OCI-LY7 (cell line): ENCODE measurements around the gene EEF1A2. TPM values are rescaled to one million over a fixed set of nuclear protein-coding genes. Genes with fewer than 3 reads are reported as not detected.

Experiments
- BruUV-seq: library from RNA; stranded (reverse); fragments of 400-500 nt; replicated peaks from 2 replicates; lab custom pipeline; 2021; lab: Mats Ljungman, UMichigan
- CTCF ChIA-PET: fragments of 300-600 bp; sonication (Branson Sonifier 250); formaldehyde crosslinking; loops from one replicate; lab custom pipeline; 2022; ENCODE audit warnings: antibody characterized with exemption; ENCODE audit not compliant: unreplicated experiment; lab: Charles Lee
- POLR2A ChIA-PET: fragments of 300-600 bp; sonication (Branson Sonifier 250); formaldehyde crosslinking; loops from one replicate; lab custom pipeline; 2022; ENCODE audit warnings: antibody characterized with exemption; lab: Charles Lee
- DNase-seq: peaks from one replicate; pipeline ENCODE4 v3.0.0-alpha.2; 2015; ENCODE audit warnings: low spot score
- H2AFZ ChIP-seq: fragments of 200-600 bp; sonication (generic), shearing (Covaris generic); 2 replicates; pipeline ENCODE4 v1.6.1; 2014; ENCODE audit warnings: mild to moderate bottlenecking, antibody characterized with exemption, low read length, moderate library complexity
- H3K27ac ChIP-seq: fragments of 200-600 bp; sonication (generic); 2 replicates; pipeline ENCODE4 v1.5.1; 2014; ENCODE audit warnings: mixed run types, low read depth, mild to moderate bottlenecking, moderate library complexity, low read length, inconsistent platforms; ENCODE audit not compliant: poor library complexity, severe bottlenecking
- H3K36me3 ChIP-seq: fragments of 200-600 bp; sonication (generic); 2 replicates; pipeline ENCODE4 v1.6.1; 2014; ENCODE audit warnings: mild to moderate bottlenecking, antibody characterized with exemption, low read length, moderate library complexity, mixed read lengths; ENCODE audit not compliant: insufficient read depth
- H3K4me1 ChIP-seq: fragments of 200-600 bp; sonication (generic); 2 replicates; pipeline ENCODE4 v1.5.1; 2014; ENCODE audit warnings: mild to moderate bottlenecking, low read length; ENCODE audit not compliant: insufficient read depth, poor library complexity, severe bottlenecking
- H3K4me2 ChIP-seq: fragments of 200-600 bp; sonication (generic); 2 replicates; pipeline ENCODE4 v1.6.1; 2014; ENCODE audit warnings: mild to moderate bottlenecking, low read length
- H3K4me3 ChIP-seq: fragments of 200-600 bp; sonication (generic); 2 replicates; pipeline ENCODE4 v1.5.1; 2014; ENCODE audit warnings: mild to moderate bottlenecking, low read depth, low read length; ENCODE audit not compliant: poor library complexity, severe bottlenecking
- H3K79me2 ChIP-seq: fragments of 200-600 bp; sonication (generic); 2 replicates; pipeline ENCODE4 v1.6.1; 2016; ENCODE audit warnings: low read depth, mild to moderate bottlenecking, low read length, moderate library complexity, mixed read lengths; ENCODE audit not compliant: insufficient read depth
- H3K9me2 ChIP-seq: fragments of 200-600 bp; sonication (generic); 2 replicates; pipeline ENCODE4 v1.6.1; 2016; ENCODE audit warnings: mild to moderate bottlenecking, low read length, mixed read lengths; ENCODE audit not compliant: insufficient read depth
- H3K9me3 ChIP-seq: fragments of 200-600 bp; sonication (generic); 2 replicates; pipeline ENCODE4 v1.6.1; 2014; ENCODE audit warnings: mild to moderate bottlenecking, mixed run types, low read length, mixed read lengths
- H4K20me1 ChIP-seq: fragments of 200-600 bp; sonication (generic); 2 replicates; pipeline ENCODE4 v1.6.1; 2014; ENCODE audit warnings: mild to moderate bottlenecking, antibody characterized with exemption, low read length, moderate library complexity, mixed read lengths; ENCODE audit not compliant: insufficient read depth
- EZH2phosphoT487 ChIP-seq: fragments of 200-600 bp; sonication (generic); IDR thresholded peaks from 2 replicates; pipeline ENCODE4 v1.6.1; 2018; ENCODE audit warnings: low read depth, borderline replicate concordance, mild to moderate bottlenecking, mixed run types, antibody characterized with exemption, low read length, moderate library complexity, mixed read lengths
- intact Hi-C: fragments of 100-400 bp; cut with micrococcal nuclease; formaldehyde crosslinking; loops from one replicate; pipeline ENCODE4 v1.10.0; 2022; ENCODE audit not compliant: unreplicated experiment
- total RNA-seq, 2 experiments: library from RNA; depleted of rRNA in 1 of 2; stranded (reverse); fragments of >200 nt in 1 of 2; shearing (Covaris generic) in 1 of 2; gene quantifications; 2 replicates each; pipeline ENCODE4 v1.2.3, GENCODE V29; 2014 to 2022
- TF ChIP-seq, protein P1 (sequence below): fragments of 200-600 bp; sonication (generic); conservative IDR thresholded peaks from 2 replicates; pipeline ENCODE4 v1.5.1; 2014; ENCODE audit warnings: mild to moderate bottlenecking, antibody characterized with exemption, low read length, moderate library complexity, mixed read lengths

EEF1A2 gene
- total RNA-seq, 2 experiments from 2014 or later: 0.22 TPM; not detected in 1

DNA sequence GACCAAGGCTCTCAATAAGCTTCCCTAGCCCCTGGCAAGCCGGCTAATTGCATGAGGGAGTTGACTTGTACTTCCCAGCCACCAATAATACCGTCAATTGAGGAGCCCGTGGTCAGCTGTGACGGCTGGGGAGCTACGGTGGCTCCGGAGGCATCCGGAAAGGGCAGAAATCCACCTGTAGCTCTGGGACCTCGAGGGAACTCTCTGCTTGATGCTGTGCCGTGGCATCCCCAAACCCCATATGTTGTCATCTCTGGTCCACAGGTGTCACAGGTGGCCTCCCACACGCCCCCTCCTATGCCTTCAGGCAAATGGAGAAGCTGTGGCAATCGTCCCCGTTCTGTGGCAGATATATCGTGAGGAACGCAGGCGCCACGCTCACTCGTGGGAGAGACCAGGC is 20.9 kb downstream of the EEF1A2 start:
- POLR2A ChIA-PET: no interaction called here
- H3K27ac ChIP-seq: no peak overlapping the region
- no peaks in the 10 kb centered on the region for H4K20me1 ChIP-seq
- no peak for DNase-seq
- no peaks in the 10 kb centered on the region for H3K9me3 ChIP-seq
- CTCF ChIA-PET: no interaction called here
- H2AFZ ChIP-seq: no peak overlapping the region
- H3K79me2 ChIP-seq: no peaks in the 10 kb centered on the region
- H3K4me1 ChIP-seq: no peaks in the 10 kb centered on the region
- intact Hi-C loops: no loop called here
- no peak overlapping the region for H3K4me2 ChIP-seq
- H3K9me2 ChIP-seq: no peaks in the 10 kb centered on the region
- no peak for TF ChIP-seq EZH2phosphoT487
- TF ChIP-seq, protein P1, sequence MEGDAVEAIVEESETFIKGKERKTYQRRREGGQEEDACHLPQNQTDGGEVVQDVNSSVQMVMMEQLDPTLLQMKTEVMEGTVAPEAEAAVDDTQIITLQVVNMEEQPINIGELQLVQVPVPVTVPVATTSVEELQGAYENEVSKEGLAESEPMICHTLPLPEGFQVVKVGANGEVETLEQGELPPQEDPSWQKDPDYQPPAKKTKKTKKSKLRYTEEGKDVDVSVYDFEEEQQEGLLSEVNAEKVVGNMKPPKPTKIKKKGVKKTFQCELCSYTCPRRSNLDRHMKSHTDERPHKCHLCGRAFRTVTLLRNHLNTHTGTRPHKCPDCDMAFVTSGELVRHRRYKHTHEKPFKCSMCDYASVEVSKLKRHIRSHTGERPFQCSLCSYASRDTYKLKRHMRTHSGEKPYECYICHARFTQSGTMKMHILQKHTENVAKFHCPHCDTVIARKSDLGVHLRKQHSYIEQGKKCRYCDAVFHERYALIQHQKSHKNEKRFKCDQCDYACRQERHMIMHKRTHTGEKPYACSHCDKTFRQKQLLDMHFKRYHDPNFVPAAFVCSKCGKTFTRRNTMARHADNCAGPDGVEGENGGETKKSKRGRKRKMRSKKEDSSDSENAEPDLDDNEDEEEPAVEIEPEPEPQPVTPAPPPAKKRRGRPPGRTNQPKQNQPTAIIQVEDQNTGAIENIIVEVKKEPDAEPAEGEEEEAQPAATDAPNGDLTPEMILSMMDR: no peak
- no TSS peak for BruUV-seq
- H3K4me3 ChIP-seq: no peak overlapping the region
- H3K36me3 ChIP-seq: no peaks in the 10 kb centered on the region

DNA sequence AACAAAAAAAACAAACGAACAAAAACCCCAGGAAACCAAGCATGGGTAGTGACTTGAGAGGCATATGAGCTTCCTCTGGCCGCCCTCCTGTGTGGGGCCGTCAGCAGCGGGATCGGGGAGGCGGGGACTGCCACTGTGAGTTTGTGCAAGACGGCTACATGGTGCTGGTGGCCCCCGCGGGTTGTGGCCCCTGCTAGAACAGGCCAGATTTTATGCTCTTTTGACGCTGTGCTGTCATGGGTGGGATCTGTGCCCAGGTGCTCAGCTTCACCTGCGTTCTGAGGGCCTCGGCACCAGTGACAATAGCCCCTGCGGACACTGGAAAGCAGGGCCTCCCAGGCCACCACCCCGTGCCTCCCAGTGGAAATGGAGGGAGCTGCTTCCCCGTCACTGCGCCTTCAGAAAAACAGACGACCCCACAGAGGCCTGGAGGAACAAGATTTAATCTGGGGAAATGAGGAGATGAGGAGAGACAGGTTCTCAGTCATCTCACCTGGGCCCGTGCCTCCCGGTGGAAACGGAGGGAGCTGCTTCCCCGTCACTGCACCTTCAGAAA is 21.7 kb downstream of the EEF1A2 start:
- CTCF ChIA-PET: no interaction called here
- Histone ChIP-seq H3K4me1 (no peaks in the 10 kb centered on the region), H3K4me2 (no peak overlapping the region), H3K36me3 (no peaks in the 10 kb centered on the region), H3K9me2 (no peaks in the 10 kb centered on the region), H3K4me3 (no peak overlapping the region), H3K9me3 (no peaks in the 10 kb centered on the region), H4K20me1 (no peaks in the 10 kb centered on the region), H2AFZ (no peak overlapping the region), H3K27ac (no peak overlapping the region), H3K79me2 (no peaks in the 10 kb centered on the region)
- BruUV-seq: no TSS peak
- intact Hi-C loops: no loop called here
- POLR2A ChIA-PET: interaction anchor here (0.6 kb wide), 1 partner anchor 706 kb away, joined by 3 read pairs; no protein-coding TSS in a partner anchor
- DNase-seq: no peak
- TF ChIP-seq EZH2phosphoT487: no peak
- TF ChIP-seq, protein P1: no peak

DNA sequence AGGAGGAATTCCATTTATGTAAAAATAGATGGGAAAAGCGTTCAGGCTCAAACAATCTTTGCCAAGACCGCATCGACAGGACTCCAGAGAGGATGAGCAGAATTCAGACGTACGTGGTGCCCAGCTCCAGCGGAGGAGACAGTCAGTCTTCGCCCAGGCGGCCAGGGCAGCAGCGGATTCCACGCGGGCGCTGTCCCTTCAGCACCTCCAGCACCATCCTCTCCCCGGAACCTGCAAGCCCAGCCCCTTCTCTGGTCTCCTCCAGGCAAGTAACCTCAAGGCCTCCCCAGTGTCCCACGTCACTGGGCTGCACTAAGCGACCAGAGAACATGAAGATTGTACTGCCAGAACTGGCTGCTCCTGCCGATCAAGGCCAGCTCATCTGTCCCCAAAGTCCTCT is 23.7 kb downstream of the EEF1A2 start:
- BruUV-seq: no TSS peak
- H3K4me2 ChIP-seq: no peak overlapping the region
- no peaks in the 10 kb centered on the region for H3K9me3 ChIP-seq
- no peaks in the 10 kb centered on the region for H3K79me2 ChIP-seq
- no peak overlapping the region for H2AFZ ChIP-seq
- intact Hi-C loops: no loop called here
- H4K20me1 ChIP-seq: no peaks in the 10 kb centered on the region
- CTCF ChIA-PET: no interaction called here
- no peak overlapping the region for H3K27ac ChIP-seq
- no peak for DNase-seq
- H3K4me1 ChIP-seq: no peaks in the 10 kb centered on the region
- POLR2A ChIA-PET: no interaction called here
- no peak overlapping the region for H3K4me3 ChIP-seq
- no peaks in the 10 kb centered on the region for H3K36me3 ChIP-seq
- no peak for TF ChIP-seq EZH2phosphoT487
- TF ChIP-seq, protein P1: no peak
- no peaks in the 10 kb centered on the region for H3K9me2 ChIP-seq
